HG03045 (cell line): ENCODE results near the gene PTPRK.

Experiments
- ATAC-seq: cut with Tn5 transposase; IDR thresholded peaks from one replicate; pipeline ENCODE4 v1.9.1; 2021; ENCODE audit warnings: mild to moderate bottlenecking, moderate library complexity; ENCODE audit not compliant: unreplicated experiment

PTPRK gene

GRCh38 chr6:128047989-128048388 is 472.4 kb downstream of the PTPRK start:
- ATAC-seq, result no peak

GRCh38 chr6:128046033-128046432 is 474.4 kb downstream of the PTPRK start:
- no peak for ATAC-seq

- no peak for ATAC-seq
These were observed 480.9 kb downstream of the PTPRK start for GRCh38 chr6:128039543-128039942.

- ATAC-seq, result no peak
These were observed 483.4 kb downstream of the PTPRK start for GRCh38 chr6:128036808-128037570.

GRCh38 chr6:128033156-128033555 is 487.2 kb downstream of the PTPRK start:
- no peak for ATAC-seq

- no peak for ATAC-seq
These were observed 488.4 kb downstream of the PTPRK start for GRCh38 chr6:128032042-128032441.

GRCh38 chr6:128029826-128030225 is 490.6 kb downstream of the PTPRK start:
- no peak for ATAC-seq

GRCh38 chr6:128028183-128028582 is 492.2 kb downstream of the PTPRK start:
- no peak for ATAC-seq

GRCh38 chr6:128025478-128025877 is 494.9 kb downstream of the PTPRK start:
- ATAC-seq, result no peak

GRCh38 chr6:128024969-128025368 is 495.4 kb downstream of the PTPRK start:
- ATAC-seq, result no peak

GRCh38 chr6:128024046-128024445 is 496.4 kb downstream of the PTPRK start:
- no peak for ATAC-seq

- ATAC-seq, result no peak
These were observed 501.6 kb downstream of the PTPRK start for GRCh38 chr6:128018821-128019220.

- no peak for ATAC-seq
These were observed 503.1 kb downstream of the PTPRK start for GRCh38 chr6:128017288-128017687.

- no peak for ATAC-seq
These were observed 512.7 kb downstream of the PTPRK start for GRCh38 chr6:128007658-128008057.

- no peak for ATAC-seq
These were observed 515.4 kb downstream of the PTPRK start for GRCh38 chr6:128005009-128005408.

- no peak for ATAC-seq
These were observed 520.0 kb downstream of the PTPRK start for GRCh38 chr6:128000363-128000762.

- no peak for ATAC-seq
These were observed 521.4 kb downstream of the PTPRK start for GRCh38 chr6:127998985-127999384.

- ATAC-seq, result no peak
These were observed 522.8 kb downstream of the PTPRK start for GRCh38 chr6:127997496-127998164.

GRCh38 chr6:127996925-127997324 is 523.5 kb downstream of the PTPRK start:
- ATAC-seq, result no peak

- no peak for ATAC-seq
These were observed 528.3 kb downstream of the PTPRK start for GRCh38 chr6:127992144-127992543.

GRCh38 chr6:127990074-127990473 is 530.3 kb downstream of the PTPRK start:
- ATAC-seq, result no peak

- ATAC-seq, result no peak
These were observed 539.4 kb downstream of the PTPRK start for GRCh38 chr6:127980996-127981395.
